HepG2 (cell line): ENCODE data around the gene P3H4. TPM values are rescaled to one million over a fixed set of nuclear protein-coding genes. Genes with fewer than 3 reads are reported as not detected.

Source experiments
- ATAC-seq: fragments of 200-7000 bp; cut with Tn5 transposase; 3 replicates; pipeline ENCODE4 v1.9.1; 2020; ENCODE audit warnings: mild to moderate bottlenecking, moderate library complexity
- Bru-seq: library from RNA; stranded (reverse); fragments of 400-500 nt; gene quantifications from one replicate; lab custom pipeline; 2021; lab: Mats Ljungman, UMichigan
- BruChase-seq, 2 experiments: library from RNA; stranded (reverse); fragments of 400-500 nt; gene quantifications; one replicate each; lab custom pipeline; 2021; lab: Mats Ljungman, UMichigan
- BruUV-seq: library from RNA; stranded (reverse); fragments of 400-500 nt; replicated peaks from 2 replicates; lab custom pipeline; 2021; lab: Mats Ljungman, UMichigan
- CTCF ChIA-PET: fragments of 300-600 bp; formaldehyde crosslinking; extraction: SDS; loops from one replicate; lab custom pipeline; 2021; ENCODE audit warnings: low total read pairs, inconsistent platforms, low intra/inter-chr PET ratio; lab: Yijun Ruan, JAX
- POLR2A ChIA-PET: fragments of 350-600 bp; sonication (Branson Sonifier 250); formaldehyde crosslinking; loops from one replicate; lab custom pipeline; 2020; ENCODE audit warnings: antibody characterized with exemption, inconsistent platforms; lab: Yijun Ruan, JAX
- DNase-seq: peaks from one replicate; pipeline ENCODE4 v3.0.0-alpha.2; 2015; ENCODE audit warnings: low spot score
- FAIRE-seq: peaks from 3 replicates; lab custom pipeline; 2011; peaks lifted over from hg19 to GRCh38; lab: Jason Lieb, UNC
- H2AFZ ChIP-seq: one replicate; pipeline ENCODE4 v1.6.1; 2011; ENCODE audit warnings: low read length, inconsistent platforms
- H3K27ac ChIP-seq: fragments of 300-600 bp; 3 replicates; pipeline ENCODE4 v1.8.0; 2011; ENCODE audit warnings: mixed run types, mild to moderate bottlenecking, mixed read lengths, low read length, inconsistent platforms; ENCODE audit not compliant: insufficient read depth; ENCODE audit errors: extremely low read length
- H3K27me3 ChIP-seq, 2 experiments: fragments of 200-600 bp in 1 of 2; 2 replicates in 1 of 2; 3 replicates in 1 of 2; pipeline versions ENCODE4 v1.6.0 to v1.8.0; 2011; ENCODE audit warnings: low read length in 2 of 2, mild to moderate bottlenecking in 2 of 2, moderate library complexity in 2 of 2, inconsistent platforms in 1 of 2; ENCODE audit not compliant: insufficient read depth in 2 of 2, control insufficient read depth in 1 of 2
- H3K36me3 ChIP-seq, 2 experiments: fragments of 200-600 bp in 1 of 2; replicated peaks in 1 of 2; 2 replicates in 1 of 2; 3 replicates in 1 of 2; pipeline versions ENCODE4 v1.5.1 to v1.8.0; 2011; ENCODE audit warnings: low read length in 2 of 2, inconsistent platforms in 1 of 2; ENCODE audit not compliant: insufficient read depth in 2 of 2, control insufficient read depth in 1 of 2
- H3K4me1 ChIP-seq: 2 replicates; pipeline ENCODE4 v1.5.1; 2012; ENCODE audit warnings: low read length, inconsistent platforms; ENCODE audit not compliant: insufficient read depth
- H3K4me2 ChIP-seq: 2 replicates; pipeline ENCODE4 v1.6.0; 2011; ENCODE audit warnings: low read depth, low read length, inconsistent platforms
- H3K4me3 ChIP-seq, 3 experiments: fragments of 200-600 bp in 1 of 3; sonication (generic), shearing (Covaris generic) in 1 of 3; replicated peaks in 1 of 3; 2 replicates each; pipeline ENCODE4 v1.5.1; 2011 to 2016; ENCODE audit warnings: low read length in 3 of 3, inconsistent platforms in 2 of 3, low read depth in 2 of 3, mild to moderate bottlenecking in 2 of 3, control low read depth in 1 of 3, mixed read lengths in 1 of 3; ENCODE audit not compliant: insufficient read depth in 1 of 3
- H3K79me2 ChIP-seq: one replicate; pipeline ENCODE4 v1.6.1; 2011; ENCODE audit warnings: low read length, inconsistent platforms; ENCODE audit not compliant: insufficient read depth
- H3K9ac ChIP-seq: 2 replicates; pipeline ENCODE4 v1.6.0; 2011; ENCODE audit warnings: mild to moderate bottlenecking, low read depth, low read length, inconsistent platforms; ENCODE audit not compliant: insufficient read depth
- H3K9me3 ChIP-seq: 2 replicates; pipeline ENCODE4 v1.5.1; 2012; ENCODE audit warnings: mild to moderate bottlenecking, low read length
- H4K20me1 ChIP-seq: 2 replicates; pipeline ENCODE4 v1.6.0; 2011; ENCODE audit warnings: inconsistent platforms, mild to moderate bottlenecking, low read length, moderate library complexity; ENCODE audit not compliant: insufficient read depth
- ELF3 ChIP-seq: IDR thresholded peaks from 2 replicates; pipeline ENCODE4 v1.6.1; 2016; ENCODE audit warnings: missing genetic modification reagents, missing compliant biosample characterization
- HNRNPLL ChIP-seq: fragments of 200-400 bp; formaldehyde crosslinking; IDR thresholded peaks from 2 replicates; pipeline ENCODE4 v1.6.1; 2017; ENCODE audit warnings: mild to moderate bottlenecking, low read depth, low read length; ENCODE audit not compliant: poor library complexity, severe bottlenecking
- KLF16 ChIP-seq, 2 experiments: sonication (generic) in 1 of 2; formaldehyde crosslinking in 1 of 2; IDR thresholded peaks; 2 replicates each; pipeline versions ENCODE4 v1.6.1 to v1.8.0; 2016 to 2023; ENCODE audit warnings: missing genetic modification reagents in 2 of 2, missing compliant biosample characterization in 1 of 2
- NR3C1 ChIP-seq: sonication (generic); formaldehyde crosslinking; IDR thresholded peaks from 2 replicates; pipeline ENCODE4 v1.4.0; 2020; ENCODE audit warnings: missing genetic modification reagents
- PAWR ChIP-seq: sonication (generic); formaldehyde crosslinking; IDR thresholded peaks from 2 replicates; pipeline ENCODE4 v1.4.0; 2020; ENCODE audit warnings: missing genetic modification reagents, mild to moderate bottlenecking, borderline replicate concordance
- RAD51 ChIP-seq: fragments of 450-650 bp; IDR thresholded peaks from 2 replicates; pipeline ENCODE4 v1.6.1; 2016; ENCODE audit warnings: borderline replicate concordance
- ZC3H4 ChIP-seq: sonication (generic); formaldehyde crosslinking; IDR thresholded peaks from 2 replicates; pipeline ENCODE4 v1.4.0; 2020; ENCODE audit warnings: missing genetic modification reagents, borderline replicate concordance
- ZNF777 ChIP-seq: sonication (generic); formaldehyde crosslinking; IDR thresholded peaks from 2 replicates; pipeline ENCODE4 v1.4.0; 2020; ENCODE audit warnings: missing genetic modification reagents
- ZNF788 ChIP-seq: sonication (generic); formaldehyde crosslinking; IDR thresholded peaks from 2 replicates; pipeline ENCODE4 v1.5.0; 2020; ENCODE audit warnings: mild to moderate bottlenecking, missing genetic modification reagents, borderline replicate concordance
- WGBS: methylation state at CpG from one replicate; pipeline ENCODE4 v1.1.6; 2017; ENCODE audit warnings: low lambda C conversion rate; 5-methylcytosine and 5-hydroxymethylcytosine counted together
- in situ Hi-C: cut with HindIII; loops from 2 replicates; pipeline ENCODE4 v1.10.0; 2017; ENCODE audit warnings: low pct_unique_long_range_greater_than_20kb; ENCODE audit not compliant: extremely low pct_ligation_motif_present
- intact Hi-C: fragments of 100-400 bp; cut with micrococcal nuclease; formaldehyde crosslinking; loops from one replicate; pipeline ENCODE4 v1.10.0; 2022; ENCODE audit not compliant: unreplicated experiment
- long read RNA-seq, 2 experiments: library from RNA in 1 of 2; library from polyadenylated mRNA in 1 of 2; stranded (forward) in 1 of 2; unstranded in 1 of 2; transcript quantifications; one replicate each; pipeline ENCODE4 v2.0.0, GENCODE V29; 2019 to 2022
- polyA minus RNA-seq, 3 experiments: library from RNA; depleted of rRNA, polyadenylated mRNA; stranded (reverse); fragments of >200 nt; gene quantifications; 2 replicates each; pipeline ENCODE4 v1.2.3, GENCODE V29; 2011; ENCODE audit warnings: low replicate concordance in 1 of 3
- polyA plus RNA-seq, 8 experiments: library from polyadenylated mRNA; depleted of rRNA in 3 of 8; stranded (reverse) in 7 of 8; unstranded in 1 of 8; fragments of >200 nt; fragmentation: Illumina TruSeq in 4 of 8; extraction: Trizol in 4 of 8; gene quantifications; 2 replicates each; pipeline versions ENCODE4 v1.2.1 to v1.2.3, GENCODE V29; 2011 to 2016; ENCODE audit warnings: low read depth in 4 of 8, missing spikeins in 1 of 8, mixed read lengths in 1 of 8; ENCODE audit not compliant: insufficient read depth in 1 of 8
- total RNA-seq, 5 experiments: library from RNA; depleted of rRNA; stranded (reverse); fragments of >200 nt; fragmentation: Illumina TruSeq; extraction: Trizol; gene quantifications; 2 replicates each; pipeline ENCODE4 v1.2.3, GENCODE V29; 2016; ENCODE audit warnings: low read depth in 1 of 5
- TF ChIP-seq, protein P1 (sequence below): sonication (generic); formaldehyde crosslinking; IDR thresholded peaks from 2 replicates; pipeline ENCODE4 v1.4.0; 2020; ENCODE audit warnings: missing genetic modification reagents; ENCODE audit errors: not compliant biosample characterization
- TF ChIP-seq, protein P2 (sequence below): sonication (generic); formaldehyde crosslinking; IDR thresholded peaks from 2 replicates; pipeline ENCODE4 v1.4.0; 2020; ENCODE audit warnings: mild to moderate bottlenecking, missing genetic modification reagents

P3H4 gene, protein sequence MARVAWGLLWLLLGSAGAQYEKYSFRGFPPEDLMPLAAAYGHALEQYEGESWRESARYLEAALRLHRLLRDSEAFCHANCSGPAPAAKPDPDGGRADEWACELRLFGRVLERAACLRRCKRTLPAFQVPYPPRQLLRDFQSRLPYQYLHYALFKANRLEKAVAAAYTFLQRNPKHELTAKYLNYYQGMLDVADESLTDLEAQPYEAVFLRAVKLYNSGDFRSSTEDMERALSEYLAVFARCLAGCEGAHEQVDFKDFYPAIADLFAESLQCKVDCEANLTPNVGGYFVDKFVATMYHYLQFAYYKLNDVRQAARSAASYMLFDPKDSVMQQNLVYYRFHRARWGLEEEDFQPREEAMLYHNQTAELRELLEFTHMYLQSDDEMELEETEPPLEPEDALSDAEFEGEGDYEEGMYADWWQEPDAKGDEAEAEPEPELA
- total RNA-seq (2016; rRNA removed; fragmentation: Illumina TruSeq; extraction: Trizol), result 13.5 and 37.1 TPM in 2 replicates
- total RNA-seq (2016; cell fraction: cytosol; rRNA removed; fragmentation: Illumina TruSeq; extraction: Trizol; ENCODE audit: low read depth), result 12.6 and 14.5 TPM in 2 replicates
- total RNA-seq (2016; cell fraction: insoluble cytoplasmic fraction; rRNA removed; fragmentation: Illumina TruSeq; extraction: Trizol), result 12.2 and 37.7 TPM in 2 replicates
- total RNA-seq (2016; cell fraction: membrane; rRNA removed; fragmentation: Illumina TruSeq; extraction: Trizol), result 17.3 and 17.5 TPM in 2 replicates
- 28.1 and 32.5 TPM in 2 replicates for total RNA-seq (2016; cell fraction: nucleus; rRNA removed; fragmentation: Illumina TruSeq; extraction: Trizol)
- 50.6 and 54.9 TPM in 2 replicates for polyA plus RNA-seq (2011; rRNA removed)
- polyA plus RNA-seq (2011; cell fraction: cytosol; rRNA removed), result 37.2 and 55.7 TPM in 2 replicates
- 33.0 and 36.4 TPM in 2 replicates for polyA plus RNA-seq (2011; cell fraction: nucleus; rRNA removed)
- 22.4 and 34.3 TPM in 2 replicates for polyA plus RNA-seq (2012)
- polyA plus RNA-seq (2016; cell fraction: cytosol; fragmentation: Illumina TruSeq; extraction: Trizol; ENCODE audit: low read depth), result 4.6 and 5.5 TPM in 2 replicates
- polyA plus RNA-seq (2016; cell fraction: insoluble cytoplasmic fraction; fragmentation: Illumina TruSeq; extraction: Trizol; ENCODE audit: low read depth), result 14.8 and 17.0 TPM in 2 replicates
- polyA plus RNA-seq (2016; cell fraction: membrane; fragmentation: Illumina TruSeq; extraction: Trizol; ENCODE audit: low read depth), result 9.6 and 11.3 TPM in 2 replicates
- polyA plus RNA-seq (2016; cell fraction: nucleus; fragmentation: Illumina TruSeq; extraction: Trizol; ENCODE audit: insufficient read depth, low read depth), result 63.5 and 69.5 TPM in 2 replicates
- 44.3 and 65.0 TPM in 2 replicates for polyA minus RNA-seq (2011; rRNA and poly(A)+ RNA removed; ENCODE audit: low replicate concordance)
- polyA minus RNA-seq (2011; cell fraction: cytosol; rRNA and poly(A)+ RNA removed), result 22.5 and 26.8 TPM in 2 replicates
- polyA minus RNA-seq (2011; cell fraction: nucleus; rRNA and poly(A)+ RNA removed), result 21.6 and 23.9 TPM in 2 replicates
- Bru-seq, nascent RNA, result percentile 74 among the genes with signal in this experiment
- percentile 78 among the genes with signal in this experiment for BruChase-seq, experiment 1, labeled RNA remaining after a 6-hour chase
- percentile 76 among the genes with signal in this experiment for BruChase-seq, experiment 2, labeled RNA remaining after a 2-hour chase
- long read RNA-seq, experiment 1, transcript P3H4-202 (8 exons, 2,601 nt), result major isoform, 47 of 74 reads
- long read RNA-seq, experiment 1, partial matches to known transcripts, result 5 of 74 reads
- long read RNA-seq, experiment 1, other reads (novel, unspliced or antisense), result 22 of 74 reads
- long read RNA-seq, experiment 2, transcript P3H4-202 (8 exons, 2,601 nt), result major isoform, 47 of 143 reads
- long read RNA-seq, experiment 2, transcript P3H4-205 (3 exons, 1,866 nt), result minor isoform, 6 of 143 reads
- long read RNA-seq, experiment 2, partial matches to known transcripts, result 27 of 143 reads
- long read RNA-seq, experiment 2, other reads (novel, unspliced or antisense), result 62 of 143 reads

DNA sequence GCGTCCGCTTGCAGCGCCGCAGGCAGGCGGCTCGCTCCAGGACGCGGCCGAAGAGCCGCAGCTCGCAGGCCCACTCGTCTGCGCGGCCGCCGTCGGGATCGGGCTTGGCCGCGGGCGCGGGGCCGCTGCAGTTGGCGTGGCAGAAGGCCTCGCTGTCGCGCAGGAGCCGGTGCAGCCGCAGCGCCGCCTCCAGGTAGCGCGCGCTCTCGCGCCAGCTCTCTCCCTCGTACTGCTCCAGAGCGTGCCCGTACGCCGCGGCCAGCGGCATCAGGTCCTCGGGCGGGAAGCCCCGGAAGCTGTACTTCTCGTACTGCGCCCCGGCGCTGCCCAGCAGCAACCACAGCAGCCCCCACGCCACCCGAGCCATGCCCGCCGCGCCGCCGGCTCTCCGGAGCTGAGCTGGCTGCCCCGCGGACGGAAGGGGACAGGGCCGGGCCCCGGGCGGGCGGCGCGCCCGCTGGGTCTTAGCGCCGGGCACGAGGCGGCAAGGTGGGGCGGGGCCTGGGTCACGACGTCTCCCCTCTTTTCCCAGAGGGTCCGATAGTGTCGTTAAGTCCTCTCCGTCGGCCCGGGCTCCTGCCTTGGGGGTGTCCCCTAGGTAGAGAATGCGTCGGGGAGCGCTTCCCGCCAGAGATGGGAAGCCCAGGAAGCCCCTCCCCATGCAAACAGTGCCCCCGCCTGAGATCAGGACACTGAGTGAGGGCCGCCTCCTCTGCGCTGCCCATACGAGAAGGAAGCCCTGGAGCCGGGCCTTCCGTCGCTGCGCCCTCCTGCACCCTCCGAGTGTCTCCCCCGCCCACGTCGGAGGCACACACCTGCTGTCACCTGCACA is at the start of gene P3H4:
Gene P3H4 (minus strand): TSS at position 401 of the 832 bp plus-strand sequence. CDS start 34 bp downstream, at position 367.
- Histone ChIP-seq H3K27ac (peak within 1 kb of the TSS; percentile 82), H3K4me1 (peaks cover 60% of the 10 kb centered on the region), H3K79me2 (peaks cover 42% of the 10 kb centered on the region), H3K4me2 (peak within 1 kb of the TSS; percentile 94), H4K20me1 (no peaks in the 10 kb centered on the region), H3K9me3 (no peaks in the 10 kb centered on the region), H2AFZ (no peak within 1 kb of the TSS), H3K4me3 (peak within 1 kb of the TSS; percentile 83 to 88 (median 87)), H3K36me3 (peaks cover 6 to 8% of the 10 kb centered on the region in 2 experiments; a peak in 1 of 5 replicates), H3K27me3 (no peaks in the 10 kb centered on the region; a peak in 1 of 5 replicates), H3K9ac (peak within 1 kb of the TSS; percentile 88)
- in situ Hi-C loops, result no loop called here
- ATAC-seq (peak; percentile 80), FAIRE-seq (no peak), DNase-seq (peak; percentile 60)
- WGBS, result 0% methylated on average over 23 of the region's 96 CpGs
- CTCF ChIA-PET, result interaction anchor here (2.6 kb wide), 1 partner anchor 74 kb away, joined by 14 read pairs; no protein-coding TSS in a partner anchor
- intact Hi-C loops, result loop anchor here (5.0 to 10.0 kb wide), 2 partner anchors 53 to 146 kb away; partner anchors contain the start of gene KLHL11
- POLR2A ChIA-PET, result interaction anchor here (0.8 to 3.9 kb wide), 25 partner anchors 10 to 191 kb away, joined by 3 to 22 read pairs (median 7); partner anchors contain the start of genes ACLY, EIF1, HAP1 and JUP
- TSS peak; percentile 50 for BruUV-seq
- TF ChIP-seq HNRNPLL, result peak; percentile 76
- TF ChIP-seq ZNF777 (CRISPR knock-in tag), result peak; percentile 97
- TF ChIP-seq ZC3H4 (CRISPR knock-in tag), result no peak
- TF ChIP-seq NR3C1, result no peak
- peak; percentile 52 for TF ChIP-seq ZNF788
- peak; percentile 64 for TF ChIP-seq ELF3 (CRISPR knock-in tag)
- TF ChIP-seq, protein P1, sequence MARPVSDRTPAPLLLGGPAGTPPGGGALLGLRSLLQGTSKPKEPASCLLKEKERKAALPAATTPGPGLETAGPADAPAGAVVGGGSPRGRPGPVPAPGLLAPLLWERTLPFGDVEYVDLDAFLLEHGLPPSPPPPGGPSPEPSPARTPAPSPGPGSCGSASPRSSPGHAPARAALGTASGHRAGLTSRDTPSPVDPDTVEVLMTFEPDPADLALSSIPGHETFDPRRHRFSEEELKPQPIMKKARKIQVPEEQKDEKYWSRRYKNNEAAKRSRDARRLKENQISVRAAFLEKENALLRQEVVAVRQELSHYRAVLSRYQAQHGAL (CRISPR knock-in tag), result peak; percentile 93
- 0 out of 2 replicates have a peak, but pooled peaks have one; percentile 44 for TF ChIP-seq PAWR (CRISPR knock-in tag)
- 0 out of 4 replicates have a peak, but pooled peaks have one; percentile 23 to 38 for TF ChIP-seq KLF16 (CRISPR knock-in tag; IDR thresholded peaks at IDR 0.05)
- TF ChIP-seq, protein P2, sequence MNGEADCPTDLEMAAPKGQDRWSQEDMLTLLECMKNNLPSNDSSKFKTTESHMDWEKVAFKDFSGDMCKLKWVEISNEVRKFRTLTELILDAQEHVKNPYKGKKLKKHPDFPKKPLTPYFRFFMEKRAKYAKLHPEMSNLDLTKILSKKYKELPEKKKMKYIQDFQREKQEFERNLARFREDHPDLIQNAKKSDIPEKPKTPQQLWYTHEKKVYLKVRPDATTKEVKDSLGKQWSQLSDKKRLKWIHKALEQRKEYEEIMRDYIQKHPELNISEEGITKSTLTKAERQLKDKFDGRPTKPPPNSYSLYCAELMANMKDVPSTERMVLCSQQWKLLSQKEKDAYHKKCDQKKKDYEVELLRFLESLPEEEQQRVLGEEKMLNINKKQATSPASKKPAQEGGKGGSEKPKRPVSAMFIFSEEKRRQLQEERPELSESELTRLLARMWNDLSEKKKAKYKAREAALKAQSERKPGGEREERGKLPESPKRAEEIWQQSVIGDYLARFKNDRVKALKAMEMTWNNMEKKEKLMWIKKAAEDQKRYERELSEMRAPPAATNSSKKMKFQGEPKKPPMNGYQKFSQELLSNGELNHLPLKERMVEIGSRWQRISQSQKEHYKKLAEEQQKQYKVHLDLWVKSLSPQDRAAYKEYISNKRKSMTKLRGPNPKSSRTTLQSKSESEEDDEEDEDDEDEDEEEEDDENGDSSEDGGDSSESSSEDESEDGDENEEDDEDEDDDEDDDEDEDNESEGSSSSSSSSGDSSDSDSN (CRISPR knock-in tag), result peak; percentile 97
- TF ChIP-seq RAD51, result no peak
